Measurements from ENCODE around the gene TCEAL3. TPM values are rescaled to one million over a fixed set of nuclear protein-coding genes. Genes with fewer than 3 reads are reported as not detected.
"Not testable (repeated sequence)": the region's sequence is repeated elsewhere in the genome, so short reads cannot be mapped to it uniquely, and the experiment has no call there.

Gene TCEAL3
- total RNA-seq, 2 experiments from 2014 or later = 5.6 to 7.9 TPM

GRCh38 chrX:103644125-103644524 is 36.4 kb downstream of the TCEAL3 start:
- no peaks in the 10 kb centered on the region for H3K9me3 Mint-ChIP-seq
- no peak overlapping the region for H3K27ac Mint-ChIP-seq
- no peak overlapping the region for H3K4me3 Mint-ChIP-seq
- TF ChIP-seq CTCF (IDR thresholded peaks at IDR 0.05) = no peak
- no peaks in the 10 kb centered on the region for H3K27me3 Mint-ChIP-seq
- intact Hi-C loops (cut with micrococcal nuclease) = no loop called here
- ATAC-seq = no peak
- no peaks in the 10 kb centered on the region for H3K36me3 Mint-ChIP-seq (ENCODE audit: low read depth)
- H3K4me1 Mint-ChIP-seq (ENCODE audit: low read depth) = no peaks in the 10 kb centered on the region
- ChIA-PET CTCF (no interaction called here), POLR2A (no interaction called here)
- DNase-seq = no peak

- H3K4me1 Mint-ChIP-seq (ENCODE audit: low read depth) = no peaks in the 10 kb centered on the region
- no peak for DNase-seq
- POLR2A ChIA-PET = interaction anchor here (0.5 kb wide), 1 partner anchor 18 kb away, joined by 3 read pairs; no protein-coding TSS in a partner anchor
- H3K27me3 Mint-ChIP-seq = no peaks in the 10 kb centered on the region
- intact Hi-C loops (cut with micrococcal nuclease) = no loop called here
- ATAC-seq = no peak
- TF ChIP-seq CTCF (IDR thresholded peaks at IDR 0.05) = no peak
- no peak overlapping the region for H3K27ac Mint-ChIP-seq
- no peaks in the 10 kb centered on the region for H3K9me3 Mint-ChIP-seq
- CTCF ChIA-PET = no interaction called here
- H3K4me3 Mint-ChIP-seq = no peak overlapping the region
- H3K36me3 Mint-ChIP-seq (ENCODE audit: low read depth) = no peaks in the 10 kb centered on the region
Measured at GRCh38 chrX:103647630-103648029, 39.9 kb downstream of the TCEAL3 start.

- CTCF ChIA-PET = no interaction called here
- H3K27me3 Mint-ChIP-seq = no peaks in the 10 kb centered on the region
- TF ChIP-seq CTCF (IDR thresholded peaks at IDR 0.05) = no peak
- no peak for DNase-seq
- H3K36me3 Mint-ChIP-seq (ENCODE audit: low read depth) = no peaks in the 10 kb centered on the region
- intact Hi-C loops (cut with micrococcal nuclease) = no loop called here
- POLR2A ChIA-PET = no interaction called here
- H3K9me3 Mint-ChIP-seq = no peaks in the 10 kb centered on the region
- H3K27ac Mint-ChIP-seq = no peak overlapping the region
- H3K4me1 Mint-ChIP-seq (ENCODE audit: low read depth) = no peaks in the 10 kb centered on the region
- no peak overlapping the region for H3K4me3 Mint-ChIP-seq
- ATAC-seq = no peak
Measured at GRCh38 chrX:103651151-103651773, 43.5 kb downstream of the TCEAL3 start.

- H3K9me3 Mint-ChIP-seq; CTCF ChIA-PET; H3K27me3 Mint-ChIP-seq; H3K4me3 Mint-ChIP-seq; intact Hi-C loops (cut with micrococcal nuclease); H3K36me3 Mint-ChIP-seq (ENCODE audit: low read depth); DNase-seq; POLR2A ChIA-PET; H3K4me1 Mint-ChIP-seq (ENCODE audit: low read depth); H3K27ac Mint-ChIP-seq; ATAC-seq: not testable (repeated sequence)
Measured at GRCh38 chrX:103655230-103656000, 47.7 kb downstream of the TCEAL3 start.

GRCh38 chrX:103656617-103657016 is 48.9 kb downstream of the TCEAL3 start:
- no peaks in the 10 kb centered on the region for H3K4me1 Mint-ChIP-seq (ENCODE audit: low read depth)
- DNase-seq = no peak
- H3K27me3 Mint-ChIP-seq = no peaks in the 10 kb centered on the region
- H3K36me3 Mint-ChIP-seq (ENCODE audit: low read depth) = no peaks in the 10 kb centered on the region
- ChIA-PET CTCF (no interaction called here), POLR2A (no interaction called here)
- no peak for ATAC-seq
- no peak for TF ChIP-seq CTCF (IDR thresholded peaks at IDR 0.05)
- no peaks in the 10 kb centered on the region for H3K9me3 Mint-ChIP-seq
- intact Hi-C loops (cut with micrococcal nuclease) = no loop called here
- no peak overlapping the region for H3K4me3 Mint-ChIP-seq
- H3K27ac Mint-ChIP-seq = no peak overlapping the region

- intact Hi-C loops (cut with micrococcal nuclease); DNase-seq; CTCF ChIA-PET; H3K27ac Mint-ChIP-seq; H3K36me3 Mint-ChIP-seq (ENCODE audit: low read depth); H3K27me3 Mint-ChIP-seq; H3K4me1 Mint-ChIP-seq (ENCODE audit: low read depth); POLR2A ChIA-PET; H3K4me3 Mint-ChIP-seq; ATAC-seq; H3K9me3 Mint-ChIP-seq: not testable (repeated sequence)
Measured at GRCh38 chrX:103657066-103657465, 49.3 kb downstream of the TCEAL3 start.
